Keratinocyte (primary cell): Measurements from ENCODE around the gene METTL4. TPM values are rescaled to one million over a fixed set of nuclear protein-coding genes. Genes with fewer than 3 reads are reported as not detected.

Experiments used
- DNase-seq: peaks from one replicate; pipeline ENCODE4 v3.0.0-alpha.2; 2011; ENCODE audit warnings: low read depth, missing footprints, low spot score
- FAIRE-seq: peaks from 2 replicates; lab custom pipeline; 2011; peaks lifted over from hg19 to GRCh38; lab: Jason Lieb, UNC
- H2AFZ ChIP-seq: 2 replicates; pipeline ENCODE4 v1.6.0; 2012; ENCODE audit warnings: low read length, control low read depth, inconsistent platforms; ENCODE audit not compliant: control insufficient read depth
- H3K27ac ChIP-seq: 2 replicates; pipeline ENCODE4 v1.5.1; 2011; ENCODE audit warnings: low read length; ENCODE audit not compliant: control insufficient read depth, insufficient read depth
- H3K27me3 ChIP-seq: 3 replicates; pipeline ENCODE4 v1.6.0; 2011; ENCODE audit warnings: low read length; ENCODE audit not compliant: control insufficient read depth, insufficient read depth; ENCODE audit errors: extremely low read depth
- H3K36me3 ChIP-seq, 2 experiments: 2 replicates in 1 of 2; 3 replicates in 1 of 2; pipeline ENCODE4 v1.5.1; 2011; ENCODE audit warnings: low read length in 2 of 2, mild to moderate bottlenecking in 1 of 2; ENCODE audit not compliant: control insufficient read depth in 2 of 2, insufficient read depth in 2 of 2; ENCODE audit errors: extremely low read depth in 1 of 2
- H3K4me1 ChIP-seq: 3 replicates; pipeline ENCODE4 v1.5.1; 2011; ENCODE audit warnings: low read length; ENCODE audit not compliant: control insufficient read depth, insufficient read depth; ENCODE audit errors: extremely low read depth
- H3K4me2 ChIP-seq: 3 replicates; pipeline ENCODE4 v1.6.0; 2011; ENCODE audit warnings: low read depth, low read length; ENCODE audit not compliant: control insufficient read depth, insufficient read depth; ENCODE audit errors: extremely low read depth
- H3K4me3 ChIP-seq, 3 experiments: fragments of 200-600 bp in 1 of 3; sonication (generic) in 1 of 3; 2 replicates in 2 of 3; 3 replicates in 1 of 3; pipeline ENCODE4 v1.5.1; 2011 to 2016; ENCODE audit warnings: low read length in 3 of 3, mild to moderate bottlenecking in 3 of 3, control low read depth in 2 of 3, inconsistent platforms in 1 of 3, low read depth in 1 of 3, mixed read lengths in 1 of 3, mixed run types in 1 of 3, moderate library complexity in 1 of 3; ENCODE audit not compliant: control insufficient read depth in 2 of 3, insufficient read depth in 2 of 3; ENCODE audit errors: extremely low read depth in 1 of 3
- H3K79me2 ChIP-seq: 2 replicates; pipeline ENCODE4 v1.6.0; 2012; ENCODE audit warnings: low read length; ENCODE audit not compliant: control insufficient read depth, insufficient read depth
- H3K9ac ChIP-seq: 3 replicates; pipeline ENCODE4 v1.6.0; 2011; ENCODE audit warnings: low read length; ENCODE audit not compliant: control insufficient read depth, insufficient read depth; ENCODE audit errors: extremely low read depth
- H3K9me1 ChIP-seq: 3 replicates; pipeline ENCODE4 v1.6.0; 2011; ENCODE audit warnings: low read length; ENCODE audit not compliant: control insufficient read depth, insufficient read depth; ENCODE audit errors: extremely low read depth
- H3K9me3 ChIP-seq: 2 replicates; pipeline ENCODE4 v1.5.1; 2012; ENCODE audit warnings: low read depth, low read length; ENCODE audit not compliant: control insufficient read depth
- H4K20me1 ChIP-seq: 3 replicates; pipeline ENCODE4 v1.6.0; 2011; ENCODE audit warnings: low read length; ENCODE audit not compliant: control insufficient read depth, insufficient read depth; ENCODE audit errors: extremely low read depth
- CTCF ChIP-seq, 3 experiments: IDR thresholded peaks in 1 of 3; conservative IDR thresholded peaks in 1 of 3; optimal IDR thresholded peaks in 1 of 3; 2 replicates in 2 of 3; 3 replicates in 1 of 3; pipeline versions ENCODE3 to v1.5.1; 2011; ENCODE audit warnings: low read length in 3 of 3, mild to moderate bottlenecking in 3 of 3, moderate library complexity in 2 of 3, control low read depth in 1 of 3, inconsistent platforms in 1 of 3; ENCODE audit not compliant: insufficient read depth in 2 of 3; ENCODE audit errors: extremely low read depth in 1 of 3
- EZH2 ChIP-seq: IDR thresholded peaks from one replicate; pipeline ENCODE4 v1.6.1; 2012; ENCODE audit warnings: inconsistent platforms, mild to moderate bottlenecking, low read length, moderate library complexity
- dilution Hi-C: fragments of 300-500 bp; cut with MboI; formaldehyde crosslinking; loops from one replicate; pipeline ENCODE4 v1.7.0; 2020; ENCODE audit warnings: low sequenced_read_pairs; ENCODE audit not compliant: extremely low pct_ligation_motif_present
- polyA plus RNA-seq, 5 experiments: library from polyadenylated mRNA; depleted of rRNA in 3 of 5; stranded (reverse) in 3 of 5; stranded (forward) in 1 of 5; unstranded in 1 of 5; fragments of >200 nt; gene quantifications; 1 replicate in 1 of 5; 2 replicates in 3 of 5; 3 replicates in 1 of 5; pipeline versions ENCODE4 v1.2.1 to v1.2.3, GENCODE V29; 2011 to 2012; ENCODE audit warnings: missing spikeins in 2 of 5, low read depth in 1 of 5, low replicate concordance in 1 of 5

The METTL4 gene
- polyA plus RNA-seq, 1 donor (not counting 4 experiments of a cell fraction or from before 2014, with no cell fraction given): 10.2 TPM

- Histone ChIP-seq H2AFZ (no peak overlapping the region), H4K20me1 (no peaks in the 10 kb centered on the region), H3K4me2 (no peak overlapping the region), H3K27ac (no peak overlapping the region), H3K9me3 (no peaks in the 10 kb centered on the region), H3K27me3 (no peaks in the 10 kb centered on the region), H3K9me1 (no peaks in the 10 kb centered on the region), H3K4me1 (no peaks in the 10 kb centered on the region), H3K36me3 (no peaks in the 10 kb centered on the region), H3K79me2 (no peaks in the 10 kb centered on the region), H3K4me3 (no peak overlapping the region), H3K9ac (no peak overlapping the region)
- FAIRE-seq (no peak), DNase-seq (no peak)
- TF ChIP-seq EZH2 (no peak), CTCF (optimal IDR thresholded peaks at IDR 0.05 in 1 of 3, IDR thresholded peaks at IDR 0.05 in 1 of 3, conservative IDR thresholded peaks at IDR 0.05 in 1 of 3; ENCODE audit: extremely low read depth in 1 of 3, insufficient read depth in 2 of 3, low read length in 3 of 3) (no peak)
- dilution Hi-C loops: no loop called here
Measured at GRCh38 chr18:2554696-2555095, 16.6 kb downstream of the METTL4 start.

- H3K27ac ChIP-seq: no peak overlapping the region
Measured at GRCh38 chr18:2551425-2551824, 19.9 kb downstream of the METTL4 start.

More at GRCh38 chr18:2551425-2551824, 19.9 kb downstream of the METTL4 start:
- Histone ChIP-seq H3K9me3 (no peaks in the 10 kb centered on the region), H3K79me2 (no peaks in the 10 kb centered on the region), H3K4me1 (no peaks in the 10 kb centered on the region), H3K9ac (no peak overlapping the region), H3K36me3 (peaks cover 0 to 3% of the 10 kb centered on the region in 2 experiments), H2AFZ (no peak overlapping the region), H3K4me3 (no peak overlapping the region), H3K27me3 (no peaks in the 10 kb centered on the region), H3K9me1 (no peaks in the 10 kb centered on the region), H3K4me2 (no peak overlapping the region), H4K20me1 (no peaks in the 10 kb centered on the region)
- FAIRE-seq (no peak), DNase-seq (no peak)
- TF ChIP-seq CTCF (optimal IDR thresholded peaks at IDR 0.05 in 1 of 3, IDR thresholded peaks at IDR 0.05 in 1 of 3, conservative IDR thresholded peaks at IDR 0.05 in 1 of 3; ENCODE audit: extremely low read depth in 1 of 3, insufficient read depth in 2 of 3, low read length in 3 of 3): no peak
- TF ChIP-seq EZH2: no peak
- dilution Hi-C loops: no loop called here
